Adrenal gland (tissue), 12 donors: ENCODE results near the gene PHF11. TPM values are rescaled to one million over a fixed set of nuclear protein-coding genes. Genes with fewer than 3 reads are reported as not detected.
A peak's percentile ranks its signal among the peaks of the same experiment; 100 is the strongest.

Source experiments
- DNase-seq, 7 donors: peaks; one replicate each; pipeline ENCODE4 v3.0.0-alpha.2; 2019 to 2020
- H3K27ac ChIP-seq, 5 donors: fragments of 200-600 bp; sonication (generic) in 4 of 5; 1 replicate in 3 of 5; 2 replicates in 2 of 5; pipeline versions ENCODE4 v1.5.1 to v1.8.0; 2016 to 2020; ENCODE audit warnings: mild to moderate bottlenecking in 1 of 5
- H3K27me3 ChIP-seq: fragments of 200-600 bp; 2 replicates; pipeline ENCODE4 v1.8.0; 2021
- H3K36me3 ChIP-seq, 2 donors: fragments of 200-600 bp; replicated peaks in 1 of 2; 1 replicate in 1 of 2; 2 replicates in 1 of 2; pipeline versions ENCODE4 v1.5.1 to v1.8.0; 2018 to 2022
- H3K4me1 ChIP-seq, 2 donors: fragments of 200-600 bp; replicated peaks in 1 of 2; 1 replicate in 1 of 2; 2 replicates in 1 of 2; pipeline versions ENCODE4 v1.5.1 to v1.8.0; 2018 to 2021
- H3K4me3 ChIP-seq, 4 donors: fragments of 200-600 bp; sonication (generic) in 3 of 4; one replicate each; pipeline ENCODE4 v1.5.1; 2016 to 2018
- H3K9me3 ChIP-seq, 3 donors: fragments of 200-600 bp; sonication (generic) in 1 of 3; replicated peaks in 1 of 3; 1 replicate in 2 of 3; 2 replicates in 1 of 3; pipeline versions ENCODE4 v1.5.1 to v1.8.0; 2016 to 2021
- POLR2A ChIP-seq, 2 donors: fragments of 450-650 bp; IDR thresholded peaks; one replicate each; pipeline ENCODE4 v1.6.1; 2017; ENCODE audit warnings: antibody characterized with exemption in 2 of 2, mild to moderate bottlenecking in 2 of 2, moderate library complexity in 1 of 2
- WGBS, 4 donors: extraction: QIAGEN DNeasy Blood & Tissue Kit in 2 of 4; methylation state at CpG; one replicate each; pipeline versions ENCODE4 v1.1.5 to v1.1.7; 2013 to 2017; 5-methylcytosine and 5-hydroxymethylcytosine counted together
- intact Hi-C, 2 donors: fragments of 100-400 bp; cut with DNase I; formaldehyde crosslinking; loops; one replicate each; pipeline versions ENCODE4 v1.14.1 to v1.15.0; 2022 to 2023
- polyA plus RNA-seq, 3 donors: library from polyadenylated mRNA; stranded (reverse); fragments of 200-250 nt in 2 of 3; fragments of 350-450 nt in 1 of 3; fragmentation: Illumina TruSeq in 1 of 3; extraction: RNeasy Lipid Tissue Mini Kit (QIAGEN cat#74804) in 1 of 3; gene quantifications; one replicate each; pipeline ENCODE4 v1.2.3, GENCODE V29; 2013 to 2014
- total RNA-seq, 9 donors: library from RNA; depleted of rRNA in 4 of 9; stranded (reverse); fragments of >200 nt in 4 of 9; fragments of 120-200 nt in 1 of 9; fragmentation: NEBNext Ultra II Directional in 1 of 9; extraction: Animal tissue kit (Norgen Biotek cat#: 25700) in 1 of 9; gene quantifications; one replicate each; pipeline versions ENCODE4 v1.1.0 to v1.2.4, GENCODE V29; 2013 to 2023
- TF ChIP-seq, protein P1 (sequence below), 6 experiments: fragments of 450-650 bp in 4 of 6; fragments of 200-600 bp in 2 of 6; sonication (generic) in 1 of 6; IDR thresholded peaks; 1 replicate in 5 of 6; 2 replicates in 1 of 6; pipeline versions ENCODE4 v1.5.1 to v1.8.0; 2016 to 2021; ENCODE audit warnings: antibody characterized with exemption in 6 of 6, mild to moderate bottlenecking in 2 of 6, moderate library complexity in 1 of 6
- donor health status: healthy with polysubstance abuse.
- donor health status: Bipolar disorder and iron deficiency.
- donor health status: DM: yes; HTN: yes; CAD: no.
- donor health status: DM: no; HTN: no; CAD: no.
- donor health status: DM: no; HTN: no; CAD: no.
- donor health status: DM: yes; HTN: yes; CAD: no.

The PHF11 gene
- total and polyA plus RNA-seq, 12 donors = 23.8 to 136 (median 64.2) TPM

DNA sequence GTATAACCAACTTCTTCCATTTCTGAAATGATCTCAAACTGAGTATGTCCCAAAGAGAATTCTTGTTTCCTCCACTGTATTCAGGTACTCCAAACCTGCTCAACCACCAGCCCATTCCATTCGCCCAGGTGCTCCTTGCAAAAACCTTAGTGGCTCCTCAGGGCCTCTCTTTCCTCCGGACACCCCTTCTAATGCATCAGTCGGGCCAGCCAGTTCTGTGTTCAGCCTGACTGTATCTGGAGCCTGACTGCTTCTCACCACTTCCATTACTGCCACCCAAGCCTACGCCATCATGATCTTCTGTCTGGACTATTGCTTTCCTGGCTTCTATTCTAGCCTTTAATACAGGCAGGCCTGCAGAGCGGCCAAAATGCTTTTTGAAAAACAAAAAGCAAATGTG, 1.5 kb downstream of the PHF11 start:
- Histone ChIP-seq H3K4me1 (peaks cover 3 to 11% of the 10 kb centered on the region in 2 donors), H3K4me3 (no peak overlapping the region), H3K27ac (peak overlapping the region in 2 of 5 donors; percentile 27 to 95), H3K27me3 (no peaks in the 10 kb centered on the region), H3K9me3 (no peaks in the 10 kb centered on the region), H3K36me3 (no peaks in the 10 kb centered on the region)
- 91 to 95% (median 94%) methylated on average over 5 of the region's 5 CpGs for WGBS, 4 donors
- DNase-seq = no peak
- TF ChIP-seq, protein P1, sequence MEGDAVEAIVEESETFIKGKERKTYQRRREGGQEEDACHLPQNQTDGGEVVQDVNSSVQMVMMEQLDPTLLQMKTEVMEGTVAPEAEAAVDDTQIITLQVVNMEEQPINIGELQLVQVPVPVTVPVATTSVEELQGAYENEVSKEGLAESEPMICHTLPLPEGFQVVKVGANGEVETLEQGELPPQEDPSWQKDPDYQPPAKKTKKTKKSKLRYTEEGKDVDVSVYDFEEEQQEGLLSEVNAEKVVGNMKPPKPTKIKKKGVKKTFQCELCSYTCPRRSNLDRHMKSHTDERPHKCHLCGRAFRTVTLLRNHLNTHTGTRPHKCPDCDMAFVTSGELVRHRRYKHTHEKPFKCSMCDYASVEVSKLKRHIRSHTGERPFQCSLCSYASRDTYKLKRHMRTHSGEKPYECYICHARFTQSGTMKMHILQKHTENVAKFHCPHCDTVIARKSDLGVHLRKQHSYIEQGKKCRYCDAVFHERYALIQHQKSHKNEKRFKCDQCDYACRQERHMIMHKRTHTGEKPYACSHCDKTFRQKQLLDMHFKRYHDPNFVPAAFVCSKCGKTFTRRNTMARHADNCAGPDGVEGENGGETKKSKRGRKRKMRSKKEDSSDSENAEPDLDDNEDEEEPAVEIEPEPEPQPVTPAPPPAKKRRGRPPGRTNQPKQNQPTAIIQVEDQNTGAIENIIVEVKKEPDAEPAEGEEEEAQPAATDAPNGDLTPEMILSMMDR (IDR thresholded peaks at IDR 0.05) = no peak
- no peak for TF ChIP-seq POLR2A (IDR thresholded peaks at IDR 0.05)
- intact Hi-C loops = no loop called here

DNA sequence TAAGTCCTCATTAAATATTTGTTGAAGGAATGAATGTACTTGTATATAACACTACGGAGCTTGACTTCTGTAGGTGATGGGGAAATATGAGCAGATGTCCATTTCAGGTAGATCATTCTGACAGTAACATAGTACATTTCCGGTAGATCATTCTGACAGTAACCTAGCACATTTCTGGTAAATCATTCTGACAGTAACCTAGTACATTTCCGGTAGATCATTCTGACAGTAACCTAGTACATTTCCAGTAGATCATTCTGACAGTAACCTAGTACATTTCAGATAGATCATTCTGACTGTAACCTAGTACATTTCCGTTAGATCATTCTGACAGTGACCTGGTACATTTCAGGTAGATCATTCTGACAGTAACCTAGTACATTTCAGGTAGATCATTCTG, 2.5 kb downstream of the PHF11 start:
- Histone ChIP-seq H3K9me3 (no peaks in the 10 kb centered on the region), H3K4me1 (peaks cover 5 to 21% of the 10 kb centered on the region in 2 donors), H3K27ac (no peak overlapping the region), H3K36me3 (no peaks in the 10 kb centered on the region), H3K27me3 (no peaks in the 10 kb centered on the region), H3K4me3 (no peak overlapping the region)
- DNase-seq = no peak
- TF ChIP-seq, protein P1 (IDR thresholded peaks at IDR 0.05) = no peak
- no peak for TF ChIP-seq POLR2A (IDR thresholded peaks at IDR 0.05)
- intact Hi-C loops = no loop called here
- 79 to 85% (median 80%) methylated on average over 4 of the region's 4 CpGs for WGBS, 4 donors

DNA sequence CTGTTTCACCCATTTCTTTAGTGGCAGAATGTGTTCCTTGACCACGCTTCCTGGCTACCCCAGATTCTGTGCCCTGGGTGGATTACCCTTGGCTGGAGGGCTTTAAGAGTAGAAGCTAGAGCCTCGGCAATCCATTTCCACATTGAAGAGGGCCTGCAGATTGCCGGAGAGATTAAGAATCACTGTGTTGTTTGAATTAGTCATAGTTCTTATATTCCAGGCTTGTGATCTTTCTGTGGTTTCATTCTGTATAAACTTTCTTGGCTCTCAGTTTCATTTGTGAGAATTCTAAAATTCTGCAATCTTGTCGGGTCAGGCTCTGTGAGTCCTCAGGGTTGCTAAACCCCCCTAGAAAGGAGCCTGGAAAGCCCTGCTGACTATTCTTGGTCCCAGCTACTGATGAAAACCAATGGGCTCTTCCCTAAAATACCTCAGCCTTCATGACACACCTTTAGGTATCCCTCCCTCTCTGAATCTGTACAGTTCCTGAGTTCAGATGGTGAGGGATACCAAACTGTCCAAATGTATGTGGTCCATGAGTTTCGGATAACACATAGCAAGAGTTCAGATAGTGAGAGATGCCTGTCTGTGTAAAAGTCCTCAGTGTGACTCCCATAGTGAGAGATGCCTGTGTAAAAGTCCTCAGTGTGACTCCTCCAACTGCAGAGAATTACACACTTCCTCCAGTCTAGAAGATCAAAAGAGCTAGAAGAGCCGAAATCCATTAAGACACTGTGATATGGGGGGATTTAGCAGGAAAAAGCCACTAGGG, 4.3 kb downstream of the PHF11 start:
- H3K27me3 ChIP-seq = no peaks in the 10 kb centered on the region
- no peaks in the 10 kb centered on the region for H3K9me3 ChIP-seq
- TF ChIP-seq POLR2A (IDR thresholded peaks at IDR 0.05) = no peak
- TF ChIP-seq, protein P1 (IDR thresholded peaks at IDR 0.05) = no peak
- H3K4me1 ChIP-seq = peaks cover 5 to 11% of the 10 kb centered on the region in 2 donors
- DNase-seq = no peak
- WGBS, 4 donors = 67 to 74% (median 68%) methylated on average over 6 of the region's 6 CpGs
- H3K27ac ChIP-seq = peak overlapping the region in 3 of 5 donors; percentile 27 to 67 (median 39)
- no peak overlapping the region for H3K4me3 ChIP-seq
- intact Hi-C loops = no loop called here
- H3K36me3 ChIP-seq = no peaks in the 10 kb centered on the region

DNA sequence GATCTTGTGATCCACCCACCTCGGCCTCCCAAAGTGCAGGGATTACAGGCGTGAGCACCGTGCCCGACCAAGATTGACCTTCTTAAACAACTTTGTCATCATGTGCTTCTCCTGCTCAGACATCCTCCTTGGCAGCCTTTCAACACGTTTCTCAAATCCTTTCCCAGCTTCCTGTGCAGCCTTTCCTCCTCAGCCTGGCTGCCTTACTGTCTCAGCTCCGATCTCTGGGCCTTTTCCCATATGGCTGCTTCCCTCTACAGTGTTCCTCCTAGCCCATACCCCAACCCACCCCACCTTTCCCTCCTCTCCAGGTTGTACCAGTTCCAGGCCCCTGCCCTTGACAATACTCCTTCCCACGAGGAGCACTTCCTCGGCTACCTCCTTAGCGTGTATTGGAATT, 7.2 kb downstream of the PHF11 start:
- DNase-seq = peak; percentile 33 to 78 (median 70)

More for the DNA sequence above, 7.2 kb downstream of the PHF11 start:
- Histone ChIP-seq H3K4me1 (peaks cover 9 to 11% of the 10 kb centered on the region in 2 donors), H3K9me3 (no peaks in the 10 kb centered on the region), H3K36me3 (no peaks in the 10 kb centered on the region), H3K27me3 (no peaks in the 10 kb centered on the region), H3K27ac (peak overlapping the region in 3 of 5 donors; percentile 37 to 61 (median 50)), H3K4me3 (no peak overlapping the region)
- WGBS, 4 donors = 30 to 41% (median 37%) methylated on average over 9 of the region's 9 CpGs
- intact Hi-C loops = no loop called here
- TF ChIP-seq POLR2A (IDR thresholded peaks at IDR 0.05) = no peak
- TF ChIP-seq, protein P1 (IDR thresholded peaks at IDR 0.05) = no peak
